HG03460 (cell line): ENCODE data around the gene CRP.
"Not testable (repeated sequence)": the region's sequence is repeated elsewhere in the genome, so short reads cannot be mapped to it uniquely, and the experiment has no call there.

Experiments
- ATAC-seq: cut with Tn5 transposase; IDR thresholded peaks from one replicate; pipeline ENCODE4 v1.9.1; 2021; ENCODE audit not compliant: unreplicated experiment

Gene CRP

GRCh38 chr1:159714529-159714928 is at the start of gene CRP:
TSS of gene CRP (minus strand) at chr1:159714589. CDS start at chr1:159714485, 104 bp downstream.
- no peak for ATAC-seq

- ATAC-seq: no peak
Observed at GRCh38 chr1:159763686-159764085, 49.3 kb upstream of the CRP start.

DNA sequence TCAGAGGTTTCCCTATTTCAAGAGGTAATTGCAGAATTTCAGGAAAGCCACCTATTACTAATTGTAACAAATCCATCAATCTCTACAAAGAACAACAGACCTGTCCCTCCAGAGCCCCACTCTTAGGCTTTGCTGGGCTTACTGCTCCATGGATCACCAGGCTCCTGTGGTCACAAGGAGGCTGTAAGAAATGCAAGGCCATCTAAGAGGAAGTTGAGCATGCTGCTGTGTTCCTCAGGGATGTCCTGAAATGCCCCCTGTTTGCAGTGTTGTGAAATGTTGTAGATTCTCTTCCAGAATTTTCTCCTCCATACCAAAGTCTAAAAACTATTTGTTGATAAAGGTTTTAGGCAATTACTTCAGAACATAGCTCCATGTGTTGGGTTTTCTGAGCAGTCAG is 42.0 kb upstream of the CRP start:
- ATAC-seq: no peak

DNA sequence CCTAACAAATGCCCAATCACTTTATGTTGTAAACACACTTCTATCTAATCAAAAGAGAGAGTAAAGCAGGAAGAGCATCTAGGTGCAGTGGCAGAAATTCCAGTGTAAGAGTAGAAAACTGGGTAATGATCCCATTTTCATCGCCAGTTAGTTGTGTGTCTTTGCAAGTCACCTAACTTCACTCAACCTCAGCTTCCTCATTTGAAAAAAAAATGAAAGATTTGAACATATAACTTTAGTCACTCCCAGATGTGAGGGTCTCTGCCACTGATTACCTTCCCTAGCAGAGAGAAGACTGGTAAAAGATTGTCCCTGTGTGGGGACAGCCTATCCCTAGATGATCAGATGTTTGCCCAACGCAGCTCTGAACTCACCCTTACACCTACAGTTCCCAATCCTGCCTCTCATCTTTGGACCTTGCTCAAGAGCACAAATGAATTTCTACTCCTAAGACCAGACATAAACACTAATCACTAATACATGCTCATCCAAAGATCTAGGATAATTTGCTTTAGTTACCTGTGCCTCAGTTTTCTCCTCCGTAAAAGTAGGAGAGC is 41.1 kb upstream of the CRP start:
- ATAC-seq: no peak

DNA sequence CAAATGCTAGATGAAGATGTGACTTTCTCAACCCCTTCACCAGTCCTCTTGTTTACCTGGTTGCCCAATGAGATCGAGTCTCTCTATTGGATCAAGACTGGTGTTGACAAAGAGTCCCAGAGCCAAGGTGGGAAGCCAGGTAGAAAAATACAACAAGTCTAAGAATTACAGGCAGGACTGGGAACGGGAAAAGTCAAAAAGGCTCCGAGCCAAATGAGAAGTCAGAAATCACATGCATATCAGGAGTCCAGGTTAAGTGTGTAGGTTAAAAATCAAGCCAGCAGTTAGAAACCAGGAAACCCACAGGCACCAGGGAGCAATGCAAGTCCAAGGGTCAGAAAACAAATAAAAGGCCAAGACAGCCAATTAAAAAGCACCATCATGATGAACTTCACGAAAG is 39.0 kb upstream of the CRP start:
- no peak for ATAC-seq

GRCh38 chr1:159752135-159752580 is 37.8 kb upstream of the CRP start:
- no peak for ATAC-seq

DNA sequence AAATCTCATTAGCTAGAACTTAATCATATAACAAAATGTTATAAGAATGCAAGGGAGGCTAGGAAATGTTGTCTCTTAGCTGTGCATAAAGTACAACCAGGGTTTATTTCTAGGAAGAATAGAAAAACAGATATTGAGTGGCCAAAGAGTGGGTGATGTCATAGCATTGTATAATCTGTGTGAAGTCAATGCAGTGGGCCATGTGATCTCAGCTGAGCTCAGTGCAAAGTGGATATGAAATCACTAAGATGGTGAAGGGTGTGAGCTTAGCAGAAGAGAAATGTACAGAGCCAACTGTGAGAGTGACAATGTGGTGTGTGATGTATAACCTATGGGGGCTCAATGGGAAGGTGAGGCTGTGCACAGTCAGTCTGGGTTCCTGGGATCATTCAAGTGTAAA is 36.6 kb upstream of the CRP start:
- no peak for ATAC-seq

GRCh38 chr1:159750621-159751020 is 36.2 kb upstream of the CRP start:
- no peak for ATAC-seq

DNA sequence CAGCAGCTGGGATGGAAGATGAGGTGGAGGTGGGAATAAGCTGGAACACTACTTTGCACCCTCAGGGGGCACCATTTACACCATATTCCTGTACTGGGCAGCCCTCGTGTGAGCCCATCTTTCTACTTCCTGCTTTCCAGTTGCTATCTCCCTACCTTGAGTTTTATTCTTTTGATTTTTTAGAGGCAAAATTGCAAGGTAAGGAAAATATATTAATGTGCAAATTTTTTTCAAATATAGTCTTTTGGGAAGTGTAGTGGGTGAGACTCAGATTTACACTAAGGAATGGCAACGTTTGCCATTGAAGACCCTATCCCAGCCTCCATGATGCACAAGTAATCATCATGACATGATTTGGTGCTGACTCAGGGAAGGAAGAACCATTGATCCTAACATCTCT is 35.2 kb upstream of the CRP start:
- ATAC-seq: no peak

DNA sequence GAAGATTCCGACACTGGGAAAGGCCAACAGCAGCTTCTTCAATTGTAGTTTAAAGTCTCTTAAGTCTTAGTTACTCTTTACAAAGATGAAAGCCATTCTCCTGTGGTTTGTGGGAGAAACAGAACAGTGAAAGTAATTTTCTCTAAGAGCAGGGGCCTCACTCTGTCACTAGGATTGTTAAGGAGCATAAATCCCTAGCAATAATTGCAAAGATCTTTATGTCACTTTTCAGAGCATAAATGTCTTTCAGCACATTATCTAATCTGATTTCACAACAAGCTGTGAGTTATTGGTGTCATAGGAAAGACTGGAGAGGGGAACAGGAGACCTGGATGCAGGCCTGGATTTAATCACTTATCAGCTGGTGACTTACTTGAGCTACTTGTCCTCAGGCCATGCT is 34.0 kb upstream of the CRP start:
- no peak for ATAC-seq

DNA sequence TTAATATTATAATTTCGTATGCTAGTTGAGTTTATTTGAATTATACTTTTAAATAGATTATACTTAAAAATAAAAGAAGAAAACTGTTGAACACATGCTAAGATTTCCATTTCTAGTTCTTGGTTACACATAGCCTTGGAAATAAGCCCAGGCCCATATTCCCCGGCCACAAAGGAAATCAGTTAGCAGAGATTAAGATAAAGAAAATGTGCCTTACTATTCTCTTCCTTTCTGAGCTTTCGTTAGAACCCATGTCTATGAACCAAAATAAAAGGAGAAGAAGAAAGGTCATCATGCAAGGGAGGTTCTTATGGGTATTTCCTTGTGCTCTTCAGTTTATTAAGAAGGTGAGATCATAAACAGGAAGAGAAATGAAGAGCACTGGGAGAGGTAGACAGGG is 32.3 kb upstream of the CRP start:
- no peak for ATAC-seq

- no peak for ATAC-seq
Observed at GRCh38 chr1:159743651-159744410, 29.4 kb upstream of the CRP start.

DNA sequence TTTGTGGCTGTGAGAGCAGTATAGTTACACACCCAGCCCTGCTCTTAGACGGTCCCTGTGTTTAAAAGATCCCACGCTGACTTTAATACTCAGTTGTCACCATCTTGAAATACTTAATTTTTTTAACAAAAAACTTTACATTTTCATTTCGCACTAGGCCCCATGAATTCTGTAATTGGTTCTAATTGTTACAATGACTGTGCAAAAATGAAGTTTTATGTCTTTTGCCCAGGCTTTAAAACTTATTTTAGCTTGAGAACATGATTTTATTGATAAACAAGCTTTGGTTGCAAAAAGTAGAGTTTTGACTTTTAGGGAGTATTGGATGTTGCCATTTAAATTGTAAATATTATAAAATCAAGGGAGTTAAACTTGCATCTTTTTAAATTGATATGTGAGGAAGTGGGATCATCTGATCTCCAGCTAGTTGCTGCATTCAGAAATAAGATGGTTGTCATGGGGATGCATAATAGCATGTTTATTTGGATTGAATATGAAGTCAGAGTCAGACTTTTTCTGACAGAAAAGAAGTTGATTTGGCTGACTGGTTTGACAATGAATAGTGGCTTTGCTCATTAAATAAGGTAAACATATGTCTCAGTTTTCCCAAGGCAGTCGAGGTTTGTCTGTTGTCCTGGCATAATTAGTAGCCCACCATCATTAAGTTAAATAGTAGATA is 23.0 kb upstream of the CRP start:
- no peak for ATAC-seq

GRCh38 chr1:159723188-159723587 is 8.8 kb upstream of the CRP start:
- ATAC-seq: not testable (repeated sequence)

- no peak for ATAC-seq
Observed at GRCh38 chr1:159719990-159720389, 5.6 kb upstream of the CRP start.

DNA sequence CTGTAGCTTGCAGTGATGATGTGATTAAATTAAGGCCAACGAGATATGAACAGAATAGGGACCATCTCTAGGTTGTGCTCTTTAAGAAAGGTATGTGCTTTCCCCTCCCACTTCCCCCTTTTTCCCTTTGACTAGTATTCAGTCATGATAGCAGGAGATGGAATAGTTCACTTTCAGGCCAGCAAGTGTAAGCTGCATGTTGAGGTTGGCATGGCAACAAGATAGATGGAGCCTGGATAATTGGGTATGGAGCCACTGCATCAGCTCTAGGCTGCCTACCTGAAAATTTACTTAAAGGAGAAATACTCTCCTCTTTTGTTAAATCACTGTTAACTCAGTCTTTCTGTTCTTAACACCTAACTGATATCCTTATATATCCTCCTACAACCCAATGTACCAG is 1.5 kb upstream of the CRP start:
- ATAC-seq: no peak

DNA sequence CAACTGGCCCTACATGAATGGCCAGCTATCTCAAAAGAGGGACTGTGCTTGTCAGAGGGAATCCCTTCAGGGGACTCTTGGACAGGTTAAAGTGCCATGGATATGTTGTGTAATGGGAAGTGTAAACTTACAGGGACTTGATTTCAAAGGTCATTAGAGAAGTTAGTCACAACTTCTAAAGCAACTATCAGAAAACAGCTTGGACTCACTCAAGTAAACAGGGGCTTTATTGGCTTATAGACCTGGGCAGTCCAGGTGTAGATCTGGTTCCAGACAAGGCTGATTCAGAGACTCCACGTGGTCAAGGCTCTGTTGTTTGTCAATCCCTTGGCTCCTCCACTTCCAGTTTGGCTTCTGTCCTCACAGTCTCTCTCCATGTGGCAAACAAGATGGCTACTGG is 2.3 kb downstream of the CRP start:
- ATAC-seq: no peak

GRCh38 chr1:159707472-159708260 is 6.7 kb downstream of the CRP start:
- no peak for ATAC-seq

DNA sequence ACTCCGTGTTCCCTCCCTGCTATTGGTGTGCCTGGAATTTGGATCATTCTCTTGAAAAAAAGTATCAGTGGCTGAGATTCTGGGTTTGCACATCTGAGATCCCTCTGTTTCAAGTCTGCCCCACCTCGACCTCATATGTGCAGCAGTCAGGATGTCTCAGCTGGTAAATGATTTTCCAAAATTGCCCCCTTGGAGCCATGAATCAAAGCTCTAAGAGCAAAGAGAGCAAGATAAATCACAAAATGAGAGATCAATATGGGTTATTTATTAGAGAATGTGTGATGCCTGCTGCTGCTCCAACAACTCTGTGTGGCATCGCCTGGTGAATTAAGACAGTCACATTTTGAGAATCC is 8.5 kb downstream of the CRP start:
- ATAC-seq: no peak

GRCh38 chr1:159705251-159705903 is 9.0 kb downstream of the CRP start:
- ATAC-seq: no peak

DNA sequence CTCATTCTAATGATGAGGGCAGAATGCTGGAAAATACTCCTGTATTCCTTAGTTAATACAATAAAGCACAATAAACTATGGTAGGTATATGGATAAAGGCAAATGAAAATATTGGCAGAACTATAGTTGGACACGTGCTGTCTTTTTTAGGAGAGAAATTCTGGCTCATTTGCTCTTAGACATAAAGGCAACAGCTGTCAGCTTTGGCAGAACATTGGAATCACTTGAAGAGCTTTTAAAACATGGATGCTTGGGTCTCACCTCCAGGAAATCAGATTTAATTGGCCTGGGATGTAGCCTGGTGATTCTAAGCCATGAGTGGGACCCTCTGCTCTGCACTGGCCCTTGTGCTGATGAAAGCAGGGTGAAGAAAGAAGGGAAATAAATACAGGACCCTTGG is 9.9 kb downstream of the CRP start:
- no peak for ATAC-seq
